HEK293 (cell line): ENCODE results near the gene RAB36.

Source experiments
- CTCF ChIA-PET: fragments of 350-600 bp; formaldehyde crosslinking; extraction: SDS; loops from one replicate; lab custom pipeline; 2021; ENCODE audit warnings: antibody characterized with exemption; lab: Yijun Ruan, JAX
- POLR2A ChIA-PET: fragments of 300-600 bp; formaldehyde crosslinking; extraction: SDS; loops from one replicate; lab custom pipeline; 2020; ENCODE audit warnings: antibody characterized with exemption, inconsistent platforms; lab: Yijun Ruan, JAX
- H3K27ac ChIP-seq: fragments of 200-500 bp; sonication (Bioruptor generic); 2 replicates; pipeline ENCODE4 v1.5.1; 2014; ENCODE audit warnings: low read depth, low read length, control low read depth, inconsistent platforms; ENCODE audit errors: extremely low read depth
- H3K36me3 ChIP-seq, 2 experiments: fragments of 200-500 bp in 1 of 2; sonication (Bioruptor generic) in 1 of 2; 1 replicate in 1 of 2; 2 replicates in 1 of 2; pipeline ENCODE4 v1.5.1; 2014 to 2017; ENCODE audit warnings: inconsistent platforms in 2 of 2, low read length in 2 of 2; ENCODE audit not compliant: control insufficient read depth in 2 of 2, insufficient read depth in 1 of 2
- H3K4me1 ChIP-seq: fragments of 200-500 bp; sonication (Bioruptor generic); 2 replicates; pipeline ENCODE4 v1.5.1; 2014; ENCODE audit warnings: mild to moderate bottlenecking, low read length, inconsistent platforms; ENCODE audit not compliant: control insufficient read depth, insufficient read depth
- H3K4me3 ChIP-seq: 2 replicates; pipeline ENCODE4 v1.5.1; 2011; ENCODE audit warnings: low read depth, mild to moderate bottlenecking, control low read depth, low read length, moderate library complexity
- H3K9me3 ChIP-seq: fragments of 200-500 bp; sonication (Bioruptor generic); 2 replicates; pipeline ENCODE4 v1.5.1; 2014; ENCODE audit warnings: low read depth, low read length, inconsistent platforms; ENCODE audit not compliant: control insufficient read depth, insufficient read depth
- FEZF1 ChIP-seq: fragments of 450-650 bp; formaldehyde crosslinking; IDR thresholded peaks from 2 replicates; pipeline ENCODE4 v1.5.1; 2016; ENCODE audit warnings: missing biosample characterization, missing genetic modification characterization
- KLF1 ChIP-seq: fragments of 450-650 bp; formaldehyde crosslinking; IDR thresholded peaks from 2 replicates; pipeline ENCODE4 v1.5.1; 2016; ENCODE audit warnings: missing biosample characterization, missing genetic modification characterization
- MZF1 ChIP-seq: fragments of 450-650 bp; formaldehyde crosslinking; IDR thresholded peaks from 2 replicates; pipeline ENCODE4 v1.5.1; 2017; ENCODE audit warnings: missing biosample characterization, missing genetic modification characterization, borderline replicate concordance
- REST ChIP-seq: fragments of 450-650 bp; formaldehyde crosslinking; IDR thresholded peaks from 2 replicates; pipeline ENCODE4 v1.5.1; 2016; ENCODE audit warnings: missing biosample characterization, missing genetic modification characterization
- SETDB1 ChIP-seq: IDR thresholded peaks from one replicate; pipeline ENCODE4 v1.6.1; 2017; ENCODE audit warnings: mild to moderate bottlenecking, low read length, moderate library complexity, mixed read lengths; ENCODE audit not compliant: insufficient read length
- SP2 ChIP-seq: fragments of 450-650 bp; formaldehyde crosslinking; IDR thresholded peaks from 2 replicates; pipeline ENCODE4 v1.5.1; 2016; ENCODE audit warnings: missing biosample characterization, missing genetic modification characterization
- ZBTB17 ChIP-seq: fragments of 450-650 bp; formaldehyde crosslinking; IDR thresholded peaks from 2 replicates; pipeline ENCODE4 v1.5.1; 2016; ENCODE audit warnings: missing biosample characterization, missing genetic modification characterization
- ZBTB26 ChIP-seq: fragments of 450-650 bp; formaldehyde crosslinking; optimal IDR thresholded peaks from 2 replicates; pipeline ENCODE3; 2016; ENCODE audit warnings: missing biosample characterization, mild to moderate bottlenecking, missing genetic modification characterization
- ZBTB8A ChIP-seq: fragments of 450-650 bp; formaldehyde crosslinking; IDR thresholded peaks from 2 replicates; pipeline ENCODE4 v1.5.1; 2016; ENCODE audit warnings: missing biosample characterization, missing genetic modification characterization
- ZFP37 ChIP-seq: fragments of 450-650 bp; formaldehyde crosslinking; IDR thresholded peaks from 2 replicates; pipeline ENCODE4 v1.5.1; 2016; ENCODE audit warnings: missing biosample characterization, missing genetic modification characterization
- ZFP41 ChIP-seq: fragments of 450-650 bp; formaldehyde crosslinking; IDR thresholded peaks from 2 replicates; pipeline ENCODE4 v1.5.1; 2016; ENCODE audit warnings: missing biosample characterization, missing genetic modification characterization, borderline replicate concordance
- ZNF24 ChIP-seq: fragments of 450-650 bp; formaldehyde crosslinking; IDR thresholded peaks from 2 replicates; pipeline ENCODE4 v1.5.1; 2016; ENCODE audit warnings: missing biosample characterization, missing genetic modification characterization
- ZNF280C ChIP-seq: fragments of 450-650 bp; formaldehyde crosslinking; IDR thresholded peaks from 2 replicates; pipeline ENCODE4 v1.5.1; 2016; ENCODE audit warnings: missing biosample characterization, missing genetic modification characterization
- ZNF335 ChIP-seq: fragments of 450-650 bp; formaldehyde crosslinking; conservative IDR thresholded peaks from 2 replicates; pipeline ENCODE4 v1.5.1; 2016; ENCODE audit warnings: missing biosample characterization, missing genetic modification characterization
- ZNF354C ChIP-seq: fragments of 450-650 bp; formaldehyde crosslinking; IDR thresholded peaks from 2 replicates; pipeline ENCODE4 v1.5.1; 2016; ENCODE audit warnings: missing biosample characterization, missing genetic modification characterization, low read depth, borderline replicate concordance
- ZNF423 ChIP-seq: fragments of 450-650 bp; formaldehyde crosslinking; IDR thresholded peaks from 2 replicates; pipeline ENCODE4 v1.5.1; 2016; ENCODE audit warnings: missing biosample characterization, missing genetic modification characterization
- ZNF433 ChIP-seq: fragments of 450-650 bp; formaldehyde crosslinking; IDR thresholded peaks from 2 replicates; pipeline ENCODE4 v1.5.1; 2016; ENCODE audit warnings: missing biosample characterization, missing genetic modification characterization, low read depth
- ZNF510 ChIP-seq: fragments of 450-650 bp; formaldehyde crosslinking; IDR thresholded peaks from 2 replicates; pipeline ENCODE4 v1.5.1; 2018; ENCODE audit warnings: mild to moderate bottlenecking, missing genetic modification characterization, missing biosample characterization; ENCODE audit not compliant: insufficient replicate concordance
- ZNF548 ChIP-seq: fragments of 450-650 bp; formaldehyde crosslinking; IDR thresholded peaks from 2 replicates; pipeline ENCODE4 v1.5.1; 2016; ENCODE audit warnings: missing biosample characterization, missing genetic modification characterization
- ZNF560 ChIP-seq: fragments of 450-650 bp; formaldehyde crosslinking; IDR thresholded peaks from 2 replicates; pipeline ENCODE4 v1.5.1; 2017; ENCODE audit warnings: missing biosample characterization, missing genetic modification characterization, borderline replicate concordance
- ZNF571 ChIP-seq: fragments of 450-650 bp; formaldehyde crosslinking; IDR thresholded peaks from 2 replicates; pipeline ENCODE4 v1.5.0; 2017; ENCODE audit warnings: missing biosample characterization, missing genetic modification characterization
- ZNF596 ChIP-seq: fragments of 450-650 bp; IDR thresholded peaks from 2 replicates; pipeline ENCODE4 v1.5.0; 2018; ENCODE audit warnings: missing biosample characterization, mild to moderate bottlenecking, missing genetic modification characterization, moderate library complexity
- ZNF624 ChIP-seq: fragments of 450-650 bp; formaldehyde crosslinking; IDR thresholded peaks from 2 replicates; pipeline ENCODE4 v1.5.1; 2017; ENCODE audit warnings: missing biosample characterization, missing genetic modification characterization
- ZNF658 ChIP-seq: fragments of 450-650 bp; formaldehyde crosslinking; IDR thresholded peaks from 2 replicates; pipeline ENCODE4; 2016; ENCODE audit warnings: missing biosample characterization, missing genetic modification characterization
- ZSCAN30 ChIP-seq: fragments of 450-650 bp; IDR thresholded peaks from 2 replicates; pipeline ENCODE4 v1.5.1; 2018; ENCODE audit warnings: missing biosample characterization, mild to moderate bottlenecking, missing genetic modification characterization, moderate library complexity
- TF ChIP-seq, protein P1 (sequence below): fragments of 450-650 bp; formaldehyde crosslinking; IDR thresholded peaks from 2 replicates; pipeline ENCODE4 v1.5.1; 2016; ENCODE audit warnings: missing biosample characterization, missing genetic modification characterization
- TF ChIP-seq, protein P2 (sequence below): fragments of 450-650 bp; formaldehyde crosslinking; IDR thresholded peaks from 2 replicates; pipeline ENCODE4 v1.5.1; 2017; ENCODE audit warnings: missing biosample characterization, missing genetic modification characterization

The RAB36 gene

DNA sequence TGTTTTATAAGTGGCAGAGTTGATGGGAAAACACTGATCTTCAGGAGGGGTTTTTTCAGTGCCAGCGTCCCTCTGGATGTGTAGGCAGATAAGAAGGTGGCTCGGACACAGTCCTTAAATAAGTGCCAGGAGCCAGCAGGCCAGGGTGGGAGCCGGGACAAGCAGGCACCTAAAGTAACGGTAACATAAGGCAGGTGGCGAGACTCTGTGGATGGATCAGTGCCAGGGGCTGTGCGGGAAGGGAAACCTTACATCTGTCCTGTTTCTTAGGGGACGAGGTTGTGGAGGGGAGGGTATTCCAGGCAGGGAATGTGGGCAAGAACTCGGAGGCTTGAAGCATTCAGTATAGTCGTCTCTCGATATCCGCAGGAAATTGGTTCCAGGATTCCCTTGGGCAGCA, 50.9 kb downstream of the RAB36 start (continued):
- TF ChIP-seq ZNF280C (tag by site-specific recombination) (no peak), SP2 (tag by site-specific recombination) (no peak), ZNF596 (tag by site-specific recombination) (no peak), ZFP41 (no peak), ZNF24 (tag by site-specific recombination) (no peak), ZNF335 (no peak)
- TF ChIP-seq, protein P1, sequence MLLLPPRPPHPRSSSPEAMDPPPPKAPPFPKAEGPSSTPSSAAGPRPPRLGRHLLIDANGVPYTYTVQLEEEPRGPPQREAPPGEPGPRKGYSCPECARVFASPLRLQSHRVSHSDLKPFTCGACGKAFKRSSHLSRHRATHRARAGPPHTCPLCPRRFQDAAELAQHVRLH (tag by site-specific recombination), result no peak

GRCh38 chr22:23197836-23198235, 52.6 kb downstream of the RAB36 start:
- peaks cover 0 to 7% of the 10 kb centered on the region in 2 experiments; a peak in 1 of 3 replicates for H3K36me3 ChIP-seq
- no peak for TF ChIP-seq ZBTB17 (tag by site-specific recombination)
- no peak for TF ChIP-seq ZNF354C (tag by site-specific recombination)
- no peak for TF ChIP-seq ZNF423 (tag by site-specific recombination)
- TF ChIP-seq ZNF571, result no peak
- no peak for TF ChIP-seq FEZF1 (tag by site-specific recombination)
- no peak for TF ChIP-seq MZF1
- no peak for TF ChIP-seq ZBTB26 (tag by site-specific recombination)
- TF ChIP-seq, protein P2, sequence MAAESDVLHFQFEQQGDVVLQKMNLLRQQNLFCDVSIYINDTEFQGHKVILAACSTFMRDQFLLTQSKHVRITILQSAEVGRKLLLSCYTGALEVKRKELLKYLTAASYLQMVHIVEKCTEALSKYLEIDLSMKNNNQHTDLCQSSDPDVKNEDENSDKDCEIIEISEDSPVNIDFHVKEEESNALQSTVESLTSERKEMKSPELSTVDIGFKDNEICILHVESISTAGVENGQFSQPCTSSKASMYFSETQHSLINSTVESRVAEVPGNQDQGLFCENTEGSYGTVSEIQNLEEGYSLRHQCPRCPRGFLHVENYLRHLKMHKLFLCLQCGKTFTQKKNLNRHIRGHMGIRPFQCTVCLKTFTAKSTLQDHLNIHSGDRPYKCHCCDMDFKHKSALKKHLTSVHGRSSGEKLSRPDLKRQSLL (tag by site-specific recombination), result no peak
- no peak for TF ChIP-seq ZSCAN30 (tag by site-specific recombination)
- TF ChIP-seq ZNF433, result no peak
- no peak for TF ChIP-seq REST (tag by site-specific recombination)
- no peak for TF ChIP-seq ZNF658 (tag by site-specific recombination)
- TF ChIP-seq ZBTB8A (tag by site-specific recombination), result no peak
- TF ChIP-seq ZNF560 (tag by site-specific recombination), result no peak
- TF ChIP-seq KLF1, result no peak
- TF ChIP-seq ZNF510 (tag by site-specific recombination), result no peak
- no peak for TF ChIP-seq ZNF548
- TF ChIP-seq ZNF624 (tag by site-specific recombination), result no peak
- TF ChIP-seq SETDB1, result no peak
- no peak for TF ChIP-seq ZFP37
- ChIA-PET CTCF (interaction anchor here (0.6 kb wide), 1 partner anchor 84 kb away, joined by 3 read pairs; no protein-coding TSS in a partner anchor), POLR2A (no interaction called here)
- H3K27ac ChIP-seq, result no peak overlapping the region
- no peaks in the 10 kb centered on the region for H3K9me3 ChIP-seq
- no peaks in the 10 kb centered on the region; the same call in 1 of the 2 replicates for H3K4me1 ChIP-seq
- H3K4me3 ChIP-seq, result no peak overlapping the region
